Fibroblast of mammary gland (primary cell): Measurements from ENCODE around the gene F2RL3.
A peak's percentile ranks its signal among the peaks of the same experiment; 100 is the strongest.

Source experiments
- DNase-seq: peaks from one replicate; pipeline ENCODE4 v3.0.0-alpha.2; 2010; ENCODE audit warnings: low read depth
- H3K4me3 ChIP-seq: 2 replicates; pipeline ENCODE4 v1.5.1; 2011; ENCODE audit warnings: low read depth, mild to moderate bottlenecking, low read length, moderate library complexity; ENCODE audit not compliant: control insufficient read depth
- CTCF ChIP-seq: conservative IDR thresholded peaks from 2 replicates; pipeline ENCODE4 v1.5.1; 2011; ENCODE audit warnings: low read depth, low read length, inconsistent platforms; ENCODE audit not compliant: control insufficient read depth, insufficient read depth

F2RL3 gene

DNA sequence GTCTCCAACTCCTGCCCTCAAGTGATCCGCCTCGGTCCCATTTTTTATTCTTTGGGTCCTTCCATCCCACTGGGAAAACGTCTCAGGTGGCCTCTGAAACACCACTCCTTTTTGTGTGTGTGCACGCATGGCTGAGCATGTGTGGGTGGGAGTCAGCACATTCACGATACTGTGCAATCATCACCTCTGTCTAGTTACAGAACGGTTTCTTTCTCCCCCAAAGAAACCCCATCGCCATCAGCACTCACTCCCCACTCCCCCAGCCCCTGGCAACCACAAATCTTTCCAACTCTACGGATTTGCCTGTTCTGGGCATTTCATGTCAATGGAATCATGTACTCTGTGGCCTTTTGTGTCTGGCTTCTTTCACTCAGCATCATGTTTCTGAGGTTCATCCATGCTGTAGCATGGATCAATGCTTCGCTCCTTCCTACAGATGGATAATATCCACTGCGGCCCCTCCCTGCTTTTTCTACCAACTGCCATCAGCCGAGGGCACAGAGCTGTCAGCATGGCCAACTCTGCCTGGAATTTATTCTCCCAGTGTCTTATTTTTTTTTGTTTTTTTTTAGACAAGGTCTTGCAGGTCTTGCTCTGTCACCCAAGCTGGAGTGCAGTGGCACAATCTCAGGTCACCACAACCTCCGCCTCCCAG, 9.7 kb downstream of the F2RL3 start:
- H3K4me3 ChIP-seq = no peak overlapping the region
- TF ChIP-seq CTCF = no peak
- no peak for DNase-seq

- H3K4me3 ChIP-seq = no peak overlapping the region
- peak; percentile 41 for DNase-seq
- peak; percentile 61 for TF ChIP-seq CTCF
Observed at GRCh38 chr19:16899566-16900075, 10.8 kb downstream of the F2RL3 start.

DNA sequence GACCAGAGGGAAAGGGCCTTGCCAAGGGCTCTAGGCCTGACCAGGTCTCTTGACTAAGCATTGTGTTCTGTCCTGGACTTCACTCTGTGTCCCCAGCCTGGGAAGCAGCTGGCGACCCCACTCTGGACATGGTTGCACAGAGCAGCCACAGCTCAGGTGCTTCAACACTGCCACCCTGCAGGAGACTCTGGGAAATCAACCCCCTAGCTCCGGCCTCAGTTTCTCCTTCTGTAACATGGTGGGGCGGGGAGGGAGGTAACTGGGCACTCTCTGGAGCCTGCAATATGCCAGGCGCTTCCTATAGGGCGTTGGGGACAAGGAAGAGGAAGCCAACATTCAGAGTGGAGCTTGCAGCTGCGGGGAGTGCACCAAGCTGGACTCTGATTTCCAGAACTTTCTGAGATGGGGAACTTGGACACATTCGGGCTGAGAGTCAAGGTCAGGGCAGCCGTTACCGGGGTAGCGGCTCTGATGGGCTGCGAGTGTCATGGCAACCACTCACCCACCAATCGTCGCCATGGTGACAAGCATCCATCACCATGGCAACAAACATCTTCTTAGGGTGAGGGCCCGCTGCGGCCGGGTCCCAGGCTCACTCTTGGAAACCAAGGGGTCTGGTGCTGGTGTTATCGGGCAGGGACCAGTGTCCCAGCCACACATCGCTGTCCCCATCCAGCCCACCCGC, 12.8 kb downstream of the F2RL3 start:
- no peak overlapping the region for H3K4me3 ChIP-seq
- DNase-seq = no peak
- TF ChIP-seq CTCF = no peak

DNA sequence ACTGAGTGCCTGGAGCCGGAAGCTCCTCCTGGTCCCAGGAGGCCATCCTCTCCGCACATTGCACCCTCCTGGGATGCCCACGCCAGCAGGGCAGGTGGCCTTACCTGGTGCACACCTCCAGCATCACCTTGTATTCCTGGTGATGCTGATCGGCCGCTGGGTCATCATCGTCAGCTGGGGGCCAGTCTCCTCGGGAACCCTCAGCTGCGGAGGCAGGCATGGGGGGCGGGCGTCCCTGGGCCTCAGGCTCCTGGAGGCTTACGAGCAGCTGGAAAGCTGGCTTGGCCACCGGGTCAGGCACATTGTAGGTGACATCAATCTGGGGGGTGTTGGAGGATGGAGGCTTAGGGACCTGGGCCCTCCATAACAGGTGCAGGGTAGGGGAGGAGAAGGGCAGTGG, 13.7 kb downstream of the F2RL3 start:
- no peak for DNase-seq
- no peak overlapping the region for H3K4me3 ChIP-seq
- no peak for TF ChIP-seq CTCF

DNA sequence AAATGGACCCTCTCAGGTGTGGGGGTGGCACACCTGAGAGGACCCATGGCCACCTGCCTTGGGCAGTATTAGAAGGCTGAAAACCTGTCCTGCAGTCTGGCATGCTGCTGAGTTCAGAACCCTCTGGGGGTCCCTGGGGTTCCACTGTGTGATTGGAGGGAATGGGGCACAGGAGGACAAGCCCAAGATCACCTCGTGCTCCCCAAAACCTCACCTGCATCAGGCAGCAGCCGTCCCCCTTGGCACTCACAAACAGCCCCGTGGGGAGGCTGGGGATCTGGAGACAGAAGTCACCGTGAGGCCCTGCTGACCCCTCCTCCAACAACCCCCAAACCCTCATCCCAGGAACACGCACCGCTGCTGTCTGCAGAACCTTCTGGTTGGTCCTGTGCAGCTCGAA, 14.5 kb downstream of the F2RL3 start:
- TF ChIP-seq CTCF = no peak
- no peak for DNase-seq
- H3K4me3 ChIP-seq = no peak overlapping the region

DNA sequence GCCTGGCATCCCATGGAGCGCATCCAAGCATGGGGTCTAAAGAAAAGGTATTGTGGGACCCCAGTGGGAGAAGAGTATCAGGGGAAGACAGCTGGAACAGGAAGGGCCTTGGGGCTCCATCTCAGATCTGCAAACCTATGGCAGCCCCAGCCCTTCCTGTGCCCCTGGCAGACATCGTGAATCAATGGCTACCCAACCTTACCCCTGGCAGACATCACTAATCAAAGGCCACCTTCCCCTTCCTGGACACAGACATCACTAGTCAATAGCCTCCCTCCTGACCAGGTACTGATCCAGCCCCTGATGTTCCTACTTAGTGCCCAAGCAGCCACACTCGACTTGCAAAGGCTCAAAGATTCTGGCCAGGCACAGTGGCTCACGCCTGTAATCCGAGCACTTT, 15.8 kb downstream of the F2RL3 start:
- no peak for DNase-seq
- no peak for TF ChIP-seq CTCF
- H3K4me3 ChIP-seq = no peak overlapping the region
